Measurements from ENCODE around the gene UBL4B. TPM values are rescaled to one million over a fixed set of nuclear protein-coding genes. Genes with fewer than 3 reads are reported as not detected.

Gene UBL4B
- total RNA-seq, 1 donor from 2014 or later, result not detected

DNA sequence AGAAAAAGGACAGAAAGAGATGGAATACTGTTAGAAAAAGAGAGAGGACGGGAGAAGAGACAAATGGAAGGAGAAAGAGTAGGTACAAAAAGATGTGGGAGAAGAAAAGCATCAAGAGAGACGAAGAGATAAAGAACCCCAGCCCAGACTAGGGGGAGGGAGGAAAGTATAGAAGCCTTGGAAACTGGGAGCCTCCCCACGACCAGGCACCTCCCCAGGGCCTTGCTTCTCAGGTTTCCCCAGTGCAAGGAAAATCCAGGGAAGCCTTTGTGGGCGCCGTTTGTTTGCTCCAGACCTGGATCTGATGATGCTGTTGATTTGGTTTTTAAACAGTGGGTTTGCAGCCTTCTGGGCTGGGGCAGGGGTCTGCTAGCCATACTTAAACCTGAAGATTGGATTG lies 26.6 kb upstream of the UBL4B start:
- TF ChIP-seq, protein P1, sequence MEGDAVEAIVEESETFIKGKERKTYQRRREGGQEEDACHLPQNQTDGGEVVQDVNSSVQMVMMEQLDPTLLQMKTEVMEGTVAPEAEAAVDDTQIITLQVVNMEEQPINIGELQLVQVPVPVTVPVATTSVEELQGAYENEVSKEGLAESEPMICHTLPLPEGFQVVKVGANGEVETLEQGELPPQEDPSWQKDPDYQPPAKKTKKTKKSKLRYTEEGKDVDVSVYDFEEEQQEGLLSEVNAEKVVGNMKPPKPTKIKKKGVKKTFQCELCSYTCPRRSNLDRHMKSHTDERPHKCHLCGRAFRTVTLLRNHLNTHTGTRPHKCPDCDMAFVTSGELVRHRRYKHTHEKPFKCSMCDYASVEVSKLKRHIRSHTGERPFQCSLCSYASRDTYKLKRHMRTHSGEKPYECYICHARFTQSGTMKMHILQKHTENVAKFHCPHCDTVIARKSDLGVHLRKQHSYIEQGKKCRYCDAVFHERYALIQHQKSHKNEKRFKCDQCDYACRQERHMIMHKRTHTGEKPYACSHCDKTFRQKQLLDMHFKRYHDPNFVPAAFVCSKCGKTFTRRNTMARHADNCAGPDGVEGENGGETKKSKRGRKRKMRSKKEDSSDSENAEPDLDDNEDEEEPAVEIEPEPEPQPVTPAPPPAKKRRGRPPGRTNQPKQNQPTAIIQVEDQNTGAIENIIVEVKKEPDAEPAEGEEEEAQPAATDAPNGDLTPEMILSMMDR (IDR thresholded peaks at IDR 0.05), result no peak
- no peaks in the 10 kb centered on the region for H3K36me3 Mint-ChIP-seq (ENCODE audit: low read depth)
- no peak overlapping the region for H3K27ac Mint-ChIP-seq (ENCODE audit: unreplicated experiment)
- no peaks in the 10 kb centered on the region for H3K9me3 Mint-ChIP-seq (ENCODE audit: low read depth)
- H3K27me3 Mint-ChIP-seq (ENCODE audit: low read depth), result peaks cover 49% of the 10 kb centered on the region
- H3K4me1 Mint-ChIP-seq (ENCODE audit: low read depth), result peaks cover 13% of the 10 kb centered on the region
- no peak for DNase-seq (ENCODE audit: low spot score)
- H3K4me3 Mint-ChIP-seq (ENCODE audit: unreplicated experiment), result no peak overlapping the region

- no peaks in the 10 kb centered on the region for H3K36me3 Mint-ChIP-seq (ENCODE audit: low read depth)
- H3K4me3 Mint-ChIP-seq (ENCODE audit: unreplicated experiment), result no peak overlapping the region
- H3K4me1 Mint-ChIP-seq (ENCODE audit: low read depth), result peaks cover 13% of the 10 kb centered on the region
- DNase-seq (ENCODE audit: low spot score), result no peak
- TF ChIP-seq, protein P1 (IDR thresholded peaks at IDR 0.05), result no peak
- H3K27me3 Mint-ChIP-seq (ENCODE audit: low read depth), result peaks cover 47% of the 10 kb centered on the region
- H3K27ac Mint-ChIP-seq (ENCODE audit: unreplicated experiment), result no peak overlapping the region
- no peaks in the 10 kb centered on the region for H3K9me3 Mint-ChIP-seq (ENCODE audit: low read depth)
Observed at GRCh38 chr1:110086961-110087360, 25.3 kb upstream of the UBL4B start.

GRCh38 chr1:110087812-110088738 lies 24.2 kb upstream of the UBL4B start:
- Mint-ChIP-seq H3K27me3 (ENCODE audit: low read depth) (peaks cover 48% of the 10 kb centered on the region), H3K9me3 (ENCODE audit: low read depth) (no peaks in the 10 kb centered on the region), H3K4me3 (ENCODE audit: unreplicated experiment) (no peak overlapping the region), H3K4me1 (ENCODE audit: low read depth) (peaks cover 13% of the 10 kb centered on the region), H3K36me3 (ENCODE audit: low read depth) (no peaks in the 10 kb centered on the region), H3K27ac (ENCODE audit: unreplicated experiment) (no peak overlapping the region)
- TF ChIP-seq, protein P1 (IDR thresholded peaks at IDR 0.05), result peak; percentile 81
- no peak for DNase-seq (ENCODE audit: low spot score)

- H3K4me1 Mint-ChIP-seq (ENCODE audit: low read depth), result peaks cover 9% of the 10 kb centered on the region
- no peak for DNase-seq (ENCODE audit: low spot score)
Observed at GRCh38 chr1:110088739-110089316, 23.4 kb upstream of the UBL4B start.

More at GRCh38 chr1:110088739-110089316, 23.4 kb upstream of the UBL4B start:
- no peaks in the 10 kb centered on the region for H3K36me3 Mint-ChIP-seq (ENCODE audit: low read depth)
- no peak overlapping the region for H3K27ac Mint-ChIP-seq (ENCODE audit: unreplicated experiment)
- peaks cover 43% of the 10 kb centered on the region for H3K27me3 Mint-ChIP-seq (ENCODE audit: low read depth)
- H3K9me3 Mint-ChIP-seq (ENCODE audit: low read depth), result no peaks in the 10 kb centered on the region
- TF ChIP-seq, protein P1 (IDR thresholded peaks at IDR 0.05), result no peak
- H3K4me3 Mint-ChIP-seq (ENCODE audit: unreplicated experiment), result no peak overlapping the region
